SK-N-SH (cell line): ENCODE data around the gene PTPRC. TPM values are rescaled to one million over a fixed set of nuclear protein-coding genes. Genes with fewer than 3 reads are reported as not detected.

Experiments used
- CTCF ChIA-PET: fragments of 300-600, 350-600 bp; formaldehyde crosslinking; extraction: SDS; loops from one replicate; lab custom pipeline; 2021; lab: Yijun Ruan, JAX
- POLR2A ChIA-PET: fragments of 350-600 bp; sonication (Branson Sonifier 250); formaldehyde crosslinking; extraction: SDS; loops from one replicate; lab custom pipeline; 2020; ENCODE audit warnings: antibody characterized with exemption, inconsistent platforms; lab: Yijun Ruan, JAX
- DNase-seq: peaks from one replicate; pipeline ENCODE4 v3.0.0; 2012
- H2AFZ ChIP-seq: fragments of 200-600 bp; sonication (generic); 2 replicates; pipeline ENCODE4 v1.8.1; 2016; ENCODE audit warnings: antibody characterized with exemption, mild to moderate bottlenecking, low read depth
- H3F3A ChIP-seq: fragments of 200-600 bp; sonication (generic); replicated peaks from 2 replicates; pipeline ENCODE3; 2016; ENCODE audit warnings: antibody characterized with exemption, mild to moderate bottlenecking; ENCODE audit not compliant: insufficient read depth
- H3K27ac ChIP-seq, 2 experiments: fragments of 200-500 bp in 1 of 2; fragments of 200-600 bp in 1 of 2; sonication (Bioruptor generic) in 1 of 2; sonication (generic), shearing (Covaris generic) in 1 of 2; 2 replicates each; pipeline versions ENCODE4 v1.5.1 to v1.6.1; 2014 to 2016; ENCODE audit warnings: low read depth in 2 of 2, inconsistent platforms in 1 of 2, low read length in 1 of 2, mild to moderate bottlenecking in 1 of 2, mixed read lengths in 1 of 2
- H3K27me3 ChIP-seq: fragments of 200-600 bp; sonication (generic), shearing (Covaris generic); 2 replicates; pipeline ENCODE4 v1.6.1; 2016; ENCODE audit warnings: mixed run types; ENCODE audit not compliant: insufficient read depth
- H3K36me3 ChIP-seq, 2 experiments: fragments of 200-500 bp in 1 of 2; fragments of 200-600 bp in 1 of 2; sonication (Bioruptor generic) in 1 of 2; sonication (generic) in 1 of 2; replicated peaks in 1 of 2; 2 replicates each; pipeline versions ENCODE3 to v1.5.1; 2014 to 2016; ENCODE audit warnings: low read length in 1 of 2, mild to moderate bottlenecking in 1 of 2; ENCODE audit not compliant: insufficient read depth in 2 of 2, control insufficient read depth in 1 of 2
- H3K4me1 ChIP-seq, 2 experiments: fragments of 200-500 bp in 1 of 2; fragments of 200-600 bp in 1 of 2; sonication (Bioruptor generic) in 1 of 2; sonication (generic), shearing (Covaris generic) in 1 of 2; 2 replicates each; pipeline versions ENCODE4 v1.5.1 to v1.6.1; 2014 to 2016; ENCODE audit warnings: low read depth in 1 of 2, low read length in 1 of 2, mixed run types in 1 of 2; ENCODE audit not compliant: insufficient read depth in 2 of 2, control insufficient read depth in 1 of 2
- H3K4me2 ChIP-seq: fragments of 200-600 bp; sonication (generic), shearing (Covaris generic); 2 replicates; pipeline ENCODE4 v1.6.1; 2017; ENCODE audit warnings: mixed run types
- H3K4me3 ChIP-seq, 2 experiments: fragments of 200-500 bp in 1 of 2; fragments of 200-600 bp in 1 of 2; sonication (Bioruptor generic) in 1 of 2; sonication (generic), shearing (Covaris generic) in 1 of 2; 2 replicates each; pipeline versions ENCODE4 v1.5.1 to v1.8.1; 2014 to 2016; ENCODE audit warnings: low read depth in 2 of 2, inconsistent platforms in 1 of 2, low read length in 1 of 2, mild to moderate bottlenecking in 1 of 2, mixed read lengths in 1 of 2, moderate library complexity in 1 of 2
- H3K79me2 ChIP-seq: fragments of 200-600 bp; sonication (generic); 2 replicates; pipeline ENCODE4 v1.8.1; 2017; ENCODE audit warnings: mild to moderate bottlenecking; ENCODE audit not compliant: insufficient read depth
- H3K9ac ChIP-seq: fragments of 200-600 bp; sonication (generic); 2 replicates; pipeline ENCODE4 v1.6.1; 2017; ENCODE audit warnings: mixed run types
- H3K9me2 ChIP-seq: fragments of 200-600 bp; sonication (generic); 2 replicates; pipeline ENCODE4 v1.6.1; 2017; ENCODE audit warnings: mixed run types
- H3K9me3 ChIP-seq: fragments of 200-600 bp; sonication (generic); 2 replicates; pipeline ENCODE4 v1.6.1; 2017; ENCODE audit warnings: mixed run types, mild to moderate bottlenecking, moderate library complexity
- H4K20me1 ChIP-seq: fragments of 200-600 bp; sonication (generic); 2 replicates; pipeline ENCODE4 v1.6.1; 2017; ENCODE audit warnings: mild to moderate bottlenecking, mixed run types; ENCODE audit not compliant: insufficient read depth
- CHD2 ChIP-seq: fragments of 150-350 bp; IDR thresholded peaks from 2 replicates; pipeline ENCODE4 v1.6.1; 2018; ENCODE audit warnings: low read length; ENCODE audit not compliant: partially characterized antibody
- ELF1 ChIP-seq: IDR thresholded peaks from 2 replicates; pipeline ENCODE4 v1.4.0; 2012
- FOSL2 ChIP-seq: IDR thresholded peaks from 2 replicates; pipeline ENCODE4 v1.4.0; 2012; ENCODE audit warnings: low read depth, mild to moderate bottlenecking, moderate library complexity, borderline replicate concordance
- FOXJ3 ChIP-seq: sonication (generic); formaldehyde crosslinking; IDR thresholded peaks from 2 replicates; pipeline ENCODE4 v1.5.1; 2020; ENCODE audit warnings: mild to moderate bottlenecking, missing genetic modification reagents
- FOXM1 ChIP-seq: IDR thresholded peaks from 2 replicates; pipeline ENCODE4 v1.4.0; 2012; ENCODE audit warnings: low read depth, mild to moderate bottlenecking
- GATA2 ChIP-seq: sonication (generic); formaldehyde crosslinking; IDR thresholded peaks from 2 replicates; pipeline ENCODE4 v1.5.0; 2020; ENCODE audit warnings: mild to moderate bottlenecking, missing genetic modification reagents
- JUND ChIP-seq: IDR thresholded peaks from 2 replicates; pipeline ENCODE4 v1.4.0; 2012
- MXI1 ChIP-seq: IDR thresholded peaks from 2 replicates; pipeline ENCODE4 v1.6.1; 2012; ENCODE audit warnings: mild to moderate bottlenecking, low read depth, low read length, improper control_type of control experiment
- NFIC ChIP-seq: IDR thresholded peaks from 2 replicates; pipeline ENCODE4 v1.4.0; 2012; ENCODE audit warnings: borderline replicate concordance
- NRF1 ChIP-seq: IDR thresholded peaks from 2 replicates; pipeline ENCODE4 v1.6.1; 2012; ENCODE audit warnings: low read depth, mild to moderate bottlenecking, low read length
- POLR2AphosphoS5 ChIP-seq: IDR thresholded peaks from 2 replicates; pipeline ENCODE4 v1.6.1; 2012; ENCODE audit warnings: low read depth, low read length
- RCOR1 ChIP-seq: fragments of 150-350 bp; IDR thresholded peaks from 2 replicates; pipeline ENCODE4 v1.6.1; 2017; ENCODE audit warnings: antibody characterized with exemption, low read length
- RXRA ChIP-seq: IDR thresholded peaks from 2 replicates; pipeline ENCODE4 v1.4.0; 2012; ENCODE audit warnings: low read depth, mild to moderate bottlenecking, borderline replicate concordance
- SIN3A ChIP-seq: IDR thresholded peaks from 2 replicates; pipeline ENCODE4 v1.6.1; 2012; ENCODE audit warnings: low read depth, mild to moderate bottlenecking, low read length, moderate library complexity, borderline replicate concordance
- TAF1 ChIP-seq: IDR thresholded peaks from 2 replicates; pipeline ENCODE4 v1.6.1; 2012; ENCODE audit warnings: low read depth, mild to moderate bottlenecking, low read length, moderate library complexity, borderline replicate concordance
- TCF12 ChIP-seq: IDR thresholded peaks from 2 replicates; pipeline ENCODE4 v1.4.0; 2012
- TEAD4 ChIP-seq: IDR thresholded peaks from 2 replicates; pipeline ENCODE4 v1.4.0; 2012; ENCODE audit warnings: mild to moderate bottlenecking, borderline replicate concordance; ENCODE audit not compliant: insufficient read depth
- YY1 ChIP-seq: IDR thresholded peaks from 2 replicates; pipeline ENCODE4 v1.4.0; 2012; ENCODE audit warnings: low read depth, mild to moderate bottlenecking
- WGBS: methylation state at CpG from one replicate; pipeline ENCODE4 v1.1.6; 2017; ENCODE audit warnings: low lambda C conversion rate; 5-methylcytosine and 5-hydroxymethylcytosine counted together
- polyA plus RNA-seq, 3 experiments: library from polyadenylated mRNA; depleted of rRNA; stranded (reverse); fragments of >200 nt; gene quantifications; 2 replicates each; pipeline ENCODE4 v1.2.3, GENCODE V29; 2012
- TF ChIP-seq, protein P1 (sequence below): IDR thresholded peaks from 2 replicates; pipeline ENCODE4 v1.4.0; 2012; ENCODE audit warnings: low read depth, borderline replicate concordance
- TF ChIP-seq, protein P2 (sequence below): fragments of 200-600 bp; sonication (generic); IDR thresholded peaks from 2 replicates; pipeline ENCODE4 v1.6.1; 2017; ENCODE audit warnings: antibody characterized with exemption, mild to moderate bottlenecking, moderate library complexity
- TF ChIP-seq, protein P3 (sequence below): IDR thresholded peaks from 2 replicates; pipeline ENCODE4 v1.4.0; 2012; ENCODE audit warnings: low read depth
- TF ChIP-seq, protein P4 (sequence below): IDR thresholded peaks from 2 replicates; pipeline ENCODE4 v1.4.0; 2012; ENCODE audit warnings: low read depth, borderline replicate concordance
- TF ChIP-seq, protein P5 (sequence below): IDR thresholded peaks from 2 replicates; pipeline ENCODE4; 2012
- TF ChIP-seq, protein P6 (sequence below): IDR thresholded peaks from 2 replicates; pipeline ENCODE4 v1.6.1; 2012; ENCODE audit warnings: mild to moderate bottlenecking, low read depth, low read length, moderate library complexity

The PTPRC gene
- polyA plus RNA-seq, 1 of the 3 experiments (the other 2 are of a cell fraction), result 0.03 TPM

DNA sequence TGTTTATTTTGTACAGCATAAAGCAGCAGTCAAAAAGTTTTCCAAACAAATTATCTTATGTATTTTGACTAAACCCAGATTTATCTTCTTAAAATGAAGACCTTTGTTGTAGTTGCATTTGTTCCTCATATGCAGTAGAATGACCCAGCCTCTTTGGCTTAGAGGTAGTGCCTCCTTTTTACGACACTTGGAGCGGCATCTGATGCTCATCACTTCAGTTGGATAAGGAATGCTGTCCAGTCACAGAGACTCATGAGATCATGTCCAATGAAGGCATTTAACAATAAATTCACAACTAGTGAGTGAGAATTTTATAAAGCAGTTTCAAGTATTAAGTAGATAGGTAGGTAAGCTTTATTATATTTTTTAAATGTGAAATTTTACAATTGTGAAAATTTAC, 35.2 kb downstream of the PTPRC start (continued):
- no peak for TF ChIP-seq TCF12
- no peak for TF ChIP-seq GATA2 (CRISPR knock-in tag)
- TF ChIP-seq NRF1, result no peak
- TF ChIP-seq CHD2, result no peak

DNA sequence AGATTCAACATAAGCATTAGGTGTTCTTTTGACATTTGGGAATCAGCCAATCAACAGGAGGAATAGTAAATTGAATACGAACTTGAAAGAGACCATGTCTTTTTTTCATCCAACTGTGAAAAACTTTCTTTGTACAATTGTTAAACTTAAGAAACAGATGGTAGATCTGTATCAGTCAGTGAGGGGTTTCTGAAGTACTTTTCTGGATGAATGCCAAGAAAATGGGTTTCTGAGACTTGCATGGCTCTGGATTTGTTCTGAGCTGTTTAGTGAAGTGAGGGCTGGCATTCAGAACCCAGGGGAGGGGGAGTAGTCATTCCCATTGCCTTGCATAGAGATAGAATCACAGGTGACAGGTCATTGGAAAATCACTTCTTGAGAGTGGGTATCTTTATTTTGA, 37.4 kb downstream of the PTPRC start:
- Histone ChIP-seq H4K20me1 (no peaks in the 10 kb centered on the region), H3F3A (peaks cover 23% of the 10 kb centered on the region), H3K36me3 (no peaks in the 10 kb centered on the region), H3K27me3 (no peaks in the 10 kb centered on the region), H3K4me3 (no peak overlapping the region), H3K9ac (no peak overlapping the region), H2AFZ (peak overlapping the region; percentile 30; the same call in 1 of the 2 replicates), H3K27ac (peak overlapping the region; percentile 40 to 92; a peak in 3 of 4 replicates), H3K4me1 (peaks cover 11 to 22% of the 10 kb centered on the region in 2 experiments; a peak in 3 of 4 replicates), H3K4me2 (no peak overlapping the region), H3K9me2 (no peaks in the 10 kb centered on the region), H3K9me3 (no peaks in the 10 kb centered on the region), H3K79me2 (no peaks in the 10 kb centered on the region)
- ChIA-PET POLR2A (no interaction called here), CTCF (no interaction called here)
- peak; percentile 47 for DNase-seq
- 28% methylated on average over 1 of the region's 1 CpG for WGBS
- TF ChIP-seq, protein P1, sequence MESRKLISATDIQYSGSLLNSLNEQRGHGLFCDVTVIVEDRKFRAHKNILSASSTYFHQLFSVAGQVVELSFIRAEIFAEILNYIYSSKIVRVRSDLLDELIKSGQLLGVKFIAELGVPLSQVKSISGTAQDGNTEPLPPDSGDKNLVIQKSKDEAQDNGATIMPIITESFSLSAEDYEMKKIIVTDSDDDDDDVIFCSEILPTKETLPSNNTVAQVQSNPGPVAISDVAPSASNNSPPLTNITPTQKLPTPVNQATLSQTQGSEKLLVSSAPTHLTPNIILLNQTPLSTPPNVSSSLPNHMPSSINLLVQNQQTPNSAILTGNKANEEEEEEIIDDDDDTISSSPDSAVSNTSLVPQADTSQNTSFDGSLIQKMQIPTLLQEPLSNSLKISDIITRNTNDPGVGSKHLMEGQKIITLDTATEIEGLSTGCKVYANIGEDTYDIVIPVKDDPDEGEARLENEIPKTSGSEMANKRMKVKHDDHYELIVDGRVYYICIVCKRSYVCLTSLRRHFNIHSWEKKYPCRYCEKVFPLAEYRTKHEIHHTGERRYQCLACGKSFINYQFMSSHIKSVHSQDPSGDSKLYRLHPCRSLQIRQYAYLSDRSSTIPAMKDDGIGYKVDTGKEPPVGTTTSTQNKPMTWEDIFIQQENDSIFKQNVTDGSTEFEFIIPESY, result no peak
- TF ChIP-seq RXRA (no peak), FOXJ3 (no peak), POLR2AphosphoS5 (peak; percentile 43; the same call in 1 of the 2 replicates), ELF1 (no peak), MXI1 (no peak), TCF12 (peak; percentile 93), FOSL2 (peak; percentile 10; the same call in 1 of the 2 replicates), JUND (peak; percentile 47), TEAD4 (0 out of 2 replicates have a peak, but pooled peaks have one; percentile 54), FOXM1 (peak; percentile 59; the same call in 1 of the 2 replicates), YY1 (no peak; the same call in 1 of the 2 replicates), RCOR1 (no peak), SIN3A (no peak), NFIC (peak; percentile 95), TAF1 (no peak)
- TF ChIP-seq, protein P2, sequence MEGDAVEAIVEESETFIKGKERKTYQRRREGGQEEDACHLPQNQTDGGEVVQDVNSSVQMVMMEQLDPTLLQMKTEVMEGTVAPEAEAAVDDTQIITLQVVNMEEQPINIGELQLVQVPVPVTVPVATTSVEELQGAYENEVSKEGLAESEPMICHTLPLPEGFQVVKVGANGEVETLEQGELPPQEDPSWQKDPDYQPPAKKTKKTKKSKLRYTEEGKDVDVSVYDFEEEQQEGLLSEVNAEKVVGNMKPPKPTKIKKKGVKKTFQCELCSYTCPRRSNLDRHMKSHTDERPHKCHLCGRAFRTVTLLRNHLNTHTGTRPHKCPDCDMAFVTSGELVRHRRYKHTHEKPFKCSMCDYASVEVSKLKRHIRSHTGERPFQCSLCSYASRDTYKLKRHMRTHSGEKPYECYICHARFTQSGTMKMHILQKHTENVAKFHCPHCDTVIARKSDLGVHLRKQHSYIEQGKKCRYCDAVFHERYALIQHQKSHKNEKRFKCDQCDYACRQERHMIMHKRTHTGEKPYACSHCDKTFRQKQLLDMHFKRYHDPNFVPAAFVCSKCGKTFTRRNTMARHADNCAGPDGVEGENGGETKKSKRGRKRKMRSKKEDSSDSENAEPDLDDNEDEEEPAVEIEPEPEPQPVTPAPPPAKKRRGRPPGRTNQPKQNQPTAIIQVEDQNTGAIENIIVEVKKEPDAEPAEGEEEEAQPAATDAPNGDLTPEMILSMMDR, result no peak
- TF ChIP-seq, protein P3, sequence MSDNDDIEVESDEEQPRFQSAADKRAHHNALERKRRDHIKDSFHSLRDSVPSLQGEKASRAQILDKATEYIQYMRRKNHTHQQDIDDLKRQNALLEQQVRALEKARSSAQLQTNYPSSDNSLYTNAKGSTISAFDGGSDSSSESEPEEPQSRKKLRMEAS, result no peak
- TF ChIP-seq, protein P4, sequence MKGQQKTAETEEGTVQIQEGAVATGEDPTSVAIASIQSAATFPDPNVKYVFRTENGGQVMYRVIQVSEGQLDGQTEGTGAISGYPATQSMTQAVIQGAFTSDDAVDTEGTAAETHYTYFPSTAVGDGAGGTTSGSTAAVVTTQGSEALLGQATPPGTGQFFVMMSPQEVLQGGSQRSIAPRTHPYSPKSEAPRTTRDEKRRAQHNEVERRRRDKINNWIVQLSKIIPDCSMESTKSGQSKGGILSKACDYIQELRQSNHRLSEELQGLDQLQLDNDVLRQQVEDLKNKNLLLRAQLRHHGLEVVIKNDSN, result no peak
- TF ChIP-seq, protein P5, sequence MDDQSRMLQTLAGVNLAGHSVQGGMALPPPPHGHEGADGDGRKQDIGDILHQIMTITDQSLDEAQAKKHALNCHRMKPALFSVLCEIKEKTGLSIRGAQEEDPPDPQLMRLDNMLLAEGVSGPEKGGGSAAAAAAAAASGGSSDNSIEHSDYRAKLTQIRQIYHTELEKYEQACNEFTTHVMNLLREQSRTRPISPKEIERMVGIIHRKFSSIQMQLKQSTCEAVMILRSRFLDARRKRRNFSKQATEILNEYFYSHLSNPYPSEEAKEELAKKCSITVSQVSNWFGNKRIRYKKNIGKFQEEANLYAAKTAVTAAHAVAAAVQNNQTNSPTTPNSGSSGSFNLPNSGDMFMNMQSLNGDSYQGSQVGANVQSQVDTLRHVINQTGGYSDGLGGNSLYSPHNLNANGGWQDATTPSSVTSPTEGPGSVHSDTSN, result peak; percentile 67
- TF ChIP-seq, protein P6, sequence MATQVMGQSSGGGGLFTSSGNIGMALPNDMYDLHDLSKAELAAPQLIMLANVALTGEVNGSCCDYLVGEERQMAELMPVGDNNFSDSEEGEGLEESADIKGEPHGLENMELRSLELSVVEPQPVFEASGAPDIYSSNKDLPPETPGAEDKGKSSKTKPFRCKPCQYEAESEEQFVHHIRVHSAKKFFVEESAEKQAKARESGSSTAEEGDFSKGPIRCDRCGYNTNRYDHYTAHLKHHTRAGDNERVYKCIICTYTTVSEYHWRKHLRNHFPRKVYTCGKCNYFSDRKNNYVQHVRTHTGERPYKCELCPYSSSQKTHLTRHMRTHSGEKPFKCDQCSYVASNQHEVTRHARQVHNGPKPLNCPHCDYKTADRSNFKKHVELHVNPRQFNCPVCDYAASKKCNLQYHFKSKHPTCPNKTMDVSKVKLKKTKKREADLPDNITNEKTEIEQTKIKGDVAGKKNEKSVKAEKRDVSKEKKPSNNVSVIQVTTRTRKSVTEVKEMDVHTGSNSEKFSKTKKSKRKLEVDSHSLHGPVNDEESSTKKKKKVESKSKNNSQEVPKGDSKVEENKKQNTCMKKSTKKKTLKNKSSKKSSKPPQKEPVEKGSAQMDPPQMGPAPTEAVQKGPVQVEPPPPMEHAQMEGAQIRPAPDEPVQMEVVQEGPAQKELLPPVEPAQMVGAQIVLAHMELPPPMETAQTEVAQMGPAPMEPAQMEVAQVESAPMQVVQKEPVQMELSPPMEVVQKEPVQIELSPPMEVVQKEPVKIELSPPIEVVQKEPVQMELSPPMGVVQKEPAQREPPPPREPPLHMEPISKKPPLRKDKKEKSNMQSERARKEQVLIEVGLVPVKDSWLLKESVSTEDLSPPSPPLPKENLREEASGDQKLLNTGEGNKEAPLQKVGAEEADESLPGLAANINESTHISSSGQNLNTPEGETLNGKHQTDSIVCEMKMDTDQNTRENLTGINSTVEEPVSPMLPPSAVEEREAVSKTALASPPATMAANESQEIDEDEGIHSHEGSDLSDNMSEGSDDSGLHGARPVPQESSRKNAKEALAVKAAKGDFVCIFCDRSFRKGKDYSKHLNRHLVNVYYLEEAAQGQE, result no peak
